GM12878 (cell line): ENCODE results near the gene ZNF280D. TPM values are rescaled to one million over a fixed set of nuclear protein-coding genes. Genes with fewer than 3 reads are reported as not detected.

Source experiments
- ATAC-seq: fragments of 200-7000 bp; cut with Tn5 transposase; 3 replicates; pipeline ENCODE4 v1.9.1; 2020; ENCODE audit warnings: mild to moderate bottlenecking, moderate library complexity
- BruUV-seq: library from RNA; stranded (reverse); fragments of 400-500 nt; replicated peaks from 2 replicates; lab custom pipeline; 2021; lab: Mats Ljungman, UMichigan
- CTCF ChIA-PET: fragments of 300-600 bp; sonication (Branson Sonifier 250); formaldehyde crosslinking; extraction: SDS; loops from one replicate; lab custom pipeline; 2021; ENCODE audit warnings: inconsistent platforms; lab: Yijun Ruan, JAX
- POLR2A ChIA-PET: fragments of 350-600 bp; formaldehyde crosslinking; extraction: SDS; loops from one replicate; lab custom pipeline; 2021; ENCODE audit warnings: inconsistent platforms; lab: Charles Lee
- RAD21 ChIA-PET: fragments of 300-600 bp; sonication (Branson Sonifier 250); formaldehyde crosslinking; loops from one replicate; lab custom pipeline; 2023; ENCODE audit warnings: antibody characterized with exemption; ENCODE audit not compliant: unreplicated experiment; lab: Charles Lee
- SMC1A ChIA-PET: fragments of 300-600 bp; sonication (Branson Sonifier 250); formaldehyde crosslinking; loops from one replicate; lab custom pipeline; 2023; ENCODE audit not compliant: unreplicated experiment, uncharacterized antibody; lab: Charles Lee
- DNase-seq: peaks from one replicate; pipeline ENCODE4 v3.0.0-alpha.2; 2011; ENCODE audit warnings: low read depth, low spot score
- FAIRE-seq: peaks from 3 replicates; lab custom pipeline; 2011; peaks lifted over from hg19 to GRCh38; lab: Jason Lieb, UNC
- H2AFZ ChIP-seq: 2 replicates; pipeline ENCODE4 v1.6.0; 2011; ENCODE audit warnings: low read depth, low read length, control low read depth; ENCODE audit not compliant: control insufficient read depth
- H3K27ac ChIP-seq: 2 replicates; pipeline ENCODE4 v1.5.1; 2011; ENCODE audit warnings: control low read depth; ENCODE audit not compliant: control insufficient read depth, insufficient read depth
- H3K27me3 ChIP-seq, 2 experiments: replicated peaks in 1 of 2; 2 replicates each; pipeline versions ENCODE4 v1.6.0 to v1.6.1; 2011; ENCODE audit warnings: low read length in 1 of 2; ENCODE audit not compliant: control insufficient read depth in 2 of 2, insufficient read depth in 2 of 2
- H3K36me3 ChIP-seq, 2 experiments: 2 replicates each; pipeline ENCODE4 v1.5.1; 2011; ENCODE audit warnings: low read length in 1 of 2; ENCODE audit not compliant: control insufficient read depth in 2 of 2, insufficient read depth in 2 of 2
- H3K4me1 ChIP-seq: 2 replicates; pipeline ENCODE4 v1.6.1; 2011; ENCODE audit warnings: mild to moderate bottlenecking, low read length, moderate library complexity, mixed read lengths; ENCODE audit not compliant: control insufficient read depth, insufficient read depth
- H3K4me2 ChIP-seq: 2 replicates; pipeline ENCODE4 v1.6.0; 2011; ENCODE audit warnings: control low read depth; ENCODE audit not compliant: control insufficient read depth, insufficient read depth
- H3K4me3 ChIP-seq: fragments of 200-600 bp; sonication (generic); 2 replicates; pipeline ENCODE4 v1.5.1; 2016
- H3K79me2 ChIP-seq: 2 replicates; pipeline ENCODE4 v1.6.0; 2011; ENCODE audit warnings: low read length; ENCODE audit not compliant: control insufficient read depth, insufficient read depth
- H3K9ac ChIP-seq: 2 replicates; pipeline ENCODE4 v1.8.0; 2011; ENCODE audit warnings: low read length, control low read depth, mixed read lengths; ENCODE audit not compliant: control insufficient read depth, insufficient read depth
- H3K9me3 ChIP-seq: replicated peaks from 3 replicates; pipeline ENCODE4 v1.5.1; 2011; ENCODE audit warnings: mild to moderate bottlenecking, low read length; ENCODE audit not compliant: control insufficient read depth, insufficient read depth
- H4K20me1 ChIP-seq: 2 replicates; pipeline ENCODE4 v1.6.0; 2011; ENCODE audit not compliant: control insufficient read depth, insufficient read depth
- CBFB ChIP-seq: IDR thresholded peaks from 2 replicates; pipeline ENCODE4 v1.6.1; 2016; ENCODE audit warnings: antibody characterized with exemption, low read depth
- HCFC1 ChIP-seq: fragments of 150-350 bp; IDR thresholded peaks from 2 replicates; pipeline ENCODE4 v1.6.1; 2014; ENCODE audit warnings: low read length
- KAT2A ChIP-seq: conservative IDR thresholded peaks from 2 replicates; pipeline ENCODE4 v1.6.1; 2011; ENCODE audit warnings: low read depth, low read length; ENCODE audit not compliant: control insufficient read depth
- MLLT1 ChIP-seq: fragments of 450-650 bp; IDR thresholded peaks from 2 replicates; pipeline ENCODE4 v1.6.1; 2016; ENCODE audit warnings: mild to moderate bottlenecking
- MXI1 ChIP-seq: fragments of 150-350 bp; IDR thresholded peaks from 2 replicates; pipeline ENCODE4 v1.6.1; 2011; ENCODE audit warnings: low read depth, mild to moderate bottlenecking, inconsistent platforms, low read length, improper control_type of control experiment
- NFYA ChIP-seq: IDR thresholded peaks from 2 replicates; pipeline ENCODE4 v1.6.1; 2011; ENCODE audit warnings: low read depth, mild to moderate bottlenecking, low read length, improper control_type of control experiment, borderline replicate concordance
- PKNOX1 ChIP-seq: fragments of 450-650 bp; IDR thresholded peaks from 2 replicates; pipeline ENCODE4 v1.6.1; 2016; ENCODE audit warnings: mild to moderate bottlenecking
- PML ChIP-seq: IDR thresholded peaks from 2 replicates; pipeline ENCODE4 v1.6.1; 2012; ENCODE audit warnings: low read length, inconsistent platforms
- RELA ChIP-seq: fragments of 450-650 bp; IDR thresholded peaks from 2 replicates; pipeline ENCODE4 v1.8.0; 2014; ENCODE audit warnings: borderline replicate concordance; ENCODE audit not compliant: partially characterized antibody
- TCF12 ChIP-seq: IDR thresholded peaks from 2 replicates; pipeline ENCODE4 v1.6.1; 2011; ENCODE audit warnings: low read depth, mild to moderate bottlenecking, low read length
- ZBED1 ChIP-seq: IDR thresholded peaks from 2 replicates; pipeline ENCODE4 v1.6.1; 2016; ENCODE audit warnings: borderline replicate concordance
- in situ Hi-C: fragments of 300-500 bp; cut with MboI; formaldehyde crosslinking; loops from 9 replicates; pipeline ENCODE4 v1.14.3; 2018; ENCODE audit warnings: mixed read lengths
- intact Hi-C: fragments of 100-400 bp; cut with micrococcal nuclease; formaldehyde crosslinking; loops from one replicate; pipeline ENCODE4 v1.14.2; 2022; ENCODE audit not compliant: unreplicated experiment
- polyA plus RNA-seq, 11 experiments: library from polyadenylated mRNA; depleted of rRNA in 4 of 11; unstranded in 6 of 11; stranded (reverse) in 5 of 11; fragments of >200 nt; fragmentation: Nextera tagmentation in 4 of 11; fragmentation: Illumina TruSeq in 1 of 11; extraction: Ambion mirVana in 4 of 11; extraction: Trizol in 1 of 11; gene quantifications; 1 replicate in 1 of 11; 2 replicates in 10 of 11; pipeline versions ENCODE4 v1.2.1 to v1.2.3, GENCODE V29; 2011 to 2016; ENCODE audit warnings: inconsistent platforms in 2 of 11, missing spikeins in 2 of 11, low read depth in 1 of 11
- total RNA-seq, 4 experiments: library from RNA; depleted of rRNA in 3 of 4; stranded (reverse); fragments of >200 nt in 3 of 4; fragmentation: Illumina TruSeq in 1 of 4; extraction: Trizol in 1 of 4; gene quantifications; 2 replicates each; pipeline versions ENCODE4 v1.2.1 to v1.2.3, GENCODE V29; 2013 to 2021
- TF ChIP-seq, protein P1 (sequence below): fragments of 450-650 bp; IDR thresholded peaks from 2 replicates; pipeline ENCODE4 v1.6.1; 2017; ENCODE audit warnings: mild to moderate bottlenecking
- TF ChIP-seq, protein P2 (sequence below): IDR thresholded peaks from 2 replicates; pipeline ENCODE4 v1.6.1; 2011; ENCODE audit warnings: borderline replicate concordance, low read depth, mild to moderate bottlenecking, moderate library complexity, mixed read lengths, low read length; ENCODE audit not compliant: insufficient read depth; ENCODE audit errors: extremely low read length

ZNF280D gene
- total and polyA plus RNA-seq, 10 of the 15 experiments (the other 5 are each of a cell fraction or from before 2014, with no cell fraction given), result 5.6 to 18.6 (median 8.6) TPM

DNA sequence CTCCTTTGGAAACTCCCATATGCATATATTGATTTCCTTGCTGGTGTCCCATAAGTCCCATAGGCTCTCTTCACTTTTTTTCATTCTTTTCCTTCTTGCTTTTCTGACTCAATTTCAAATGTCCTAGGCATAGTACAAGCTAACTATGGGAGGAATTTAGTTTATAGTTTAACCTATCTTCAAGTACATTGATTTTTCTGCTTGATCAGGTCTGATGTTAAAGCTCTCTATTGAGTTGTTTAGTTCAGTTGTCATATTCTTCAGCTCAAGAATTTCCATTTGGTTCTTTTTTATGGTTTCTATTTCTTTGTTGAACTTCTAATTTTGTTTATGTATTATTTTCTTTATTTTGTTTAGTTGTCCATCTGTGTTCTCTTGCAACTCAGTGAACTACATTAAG lies 147.1 kb downstream of the ZNF280D start:
- H3K36me3 ChIP-seq, result no peaks in the 10 kb centered on the region
- ATAC-seq (no peak), FAIRE-seq (no peak), DNase-seq (no peak)
- no peak overlapping the region for H3K4me3 ChIP-seq
- H3K4me2 ChIP-seq, result no peak overlapping the region
- no peaks in the 10 kb centered on the region for H3K27me3 ChIP-seq
- H2AFZ ChIP-seq, result no peak overlapping the region
- in situ Hi-C loops, result no loop called here
- RAD21 ChIA-PET, result no interaction called here
- POLR2A ChIA-PET, result no interaction called here
- H4K20me1 ChIP-seq, result no peaks in the 10 kb centered on the region
- intact Hi-C loops, result no loop called here
- CTCF ChIA-PET, result no interaction called here
- H3K27ac ChIP-seq, result no peak overlapping the region
- no peak for TF ChIP-seq PKNOX1
- TF ChIP-seq TCF12, result no peak
- no peak for TF ChIP-seq MLLT1
- no peak for TF ChIP-seq PML
- TF ChIP-seq MXI1, result no peak
- no peak for TF ChIP-seq RELA
- TF ChIP-seq, protein P1, sequence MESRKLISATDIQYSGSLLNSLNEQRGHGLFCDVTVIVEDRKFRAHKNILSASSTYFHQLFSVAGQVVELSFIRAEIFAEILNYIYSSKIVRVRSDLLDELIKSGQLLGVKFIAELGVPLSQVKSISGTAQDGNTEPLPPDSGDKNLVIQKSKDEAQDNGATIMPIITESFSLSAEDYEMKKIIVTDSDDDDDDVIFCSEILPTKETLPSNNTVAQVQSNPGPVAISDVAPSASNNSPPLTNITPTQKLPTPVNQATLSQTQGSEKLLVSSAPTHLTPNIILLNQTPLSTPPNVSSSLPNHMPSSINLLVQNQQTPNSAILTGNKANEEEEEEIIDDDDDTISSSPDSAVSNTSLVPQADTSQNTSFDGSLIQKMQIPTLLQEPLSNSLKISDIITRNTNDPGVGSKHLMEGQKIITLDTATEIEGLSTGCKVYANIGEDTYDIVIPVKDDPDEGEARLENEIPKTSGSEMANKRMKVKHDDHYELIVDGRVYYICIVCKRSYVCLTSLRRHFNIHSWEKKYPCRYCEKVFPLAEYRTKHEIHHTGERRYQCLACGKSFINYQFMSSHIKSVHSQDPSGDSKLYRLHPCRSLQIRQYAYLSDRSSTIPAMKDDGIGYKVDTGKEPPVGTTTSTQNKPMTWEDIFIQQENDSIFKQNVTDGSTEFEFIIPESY, result no peak
- TF ChIP-seq ZBED1, result no peak
- TF ChIP-seq KAT2A, result no peak
- TF ChIP-seq CBFB, result no peak
- no peak for TF ChIP-seq NFYA
- TF ChIP-seq, protein P2, sequence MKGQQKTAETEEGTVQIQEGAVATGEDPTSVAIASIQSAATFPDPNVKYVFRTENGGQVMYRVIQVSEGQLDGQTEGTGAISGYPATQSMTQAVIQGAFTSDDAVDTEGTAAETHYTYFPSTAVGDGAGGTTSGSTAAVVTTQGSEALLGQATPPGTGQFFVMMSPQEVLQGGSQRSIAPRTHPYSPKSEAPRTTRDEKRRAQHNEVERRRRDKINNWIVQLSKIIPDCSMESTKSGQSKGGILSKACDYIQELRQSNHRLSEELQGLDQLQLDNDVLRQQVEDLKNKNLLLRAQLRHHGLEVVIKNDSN, result no peak
- TF ChIP-seq HCFC1, result no peak
- no peaks in the 10 kb centered on the region for H3K79me2 ChIP-seq
- BruUV-seq, result no TSS peak
- peaks cover 8% of the 10 kb centered on the region for H3K9me3 ChIP-seq
- no peaks in the 10 kb centered on the region for H3K4me1 ChIP-seq
- SMC1A ChIA-PET, result interaction anchor here (0.8 kb wide), 1 partner anchor 18 kb away, joined by 3 read pairs; no protein-coding TSS in a partner anchor
- no peak overlapping the region for H3K9ac ChIP-seq
